Stimulated activated naive CD8-positive, alpha-beta T cell treated with anti-CD3 and anti-CD28 coated beads, Interleukin-15, amount 100 ng/mL, for 72 hours (primary cell): ENCODE data around the gene NPB.

Experiments used
- ATAC-seq: fragments of 150-1000 bp; cut with Tn5 transposase; 2 replicates; pipeline ENCODE4 v1.10.0; 2021; ENCODE audit warnings: mild to moderate bottlenecking, moderate library complexity
- DNase-seq, 2 donors: peaks; one replicate each; pipeline ENCODE4 v3.0.0; 2021 to 2022
- H3K27ac Mint-ChIP-seq, 2 donors: one replicate each; pipeline ENCODE4 v1.8.0; 2022; ENCODE audit warnings: mild to moderate bottlenecking in 2 of 2, mixed read lengths in 2 of 2, moderate library complexity in 2 of 2
- H3K27me3 Mint-ChIP-seq: one replicate; pipeline ENCODE4 v1.8.0; 2022; ENCODE audit warnings: mixed read lengths
- H3K4me1 Mint-ChIP-seq: one replicate; pipeline ENCODE4 v1.8.0; 2022; ENCODE audit warnings: mild to moderate bottlenecking, mixed read lengths
- H3K4me3 Mint-ChIP-seq, 2 donors: one replicate each; pipeline ENCODE4 v1.8.0; 2022; ENCODE audit warnings: mild to moderate bottlenecking in 2 of 2, mixed read lengths in 2 of 2, moderate library complexity in 1 of 2
- H3K9me3 Mint-ChIP-seq, 2 donors: one replicate each; pipeline ENCODE4 v1.8.0; 2022; ENCODE audit warnings: mixed read lengths in 2 of 2

The NPB gene

GRCh38 chr17:81922566-81923301, 20.7 kb downstream of the NPB start:
- ATAC-seq (no peak), DNase-seq (no peak)
- H3K27ac Mint-ChIP-seq = no peak overlapping the region
- no peak overlapping the region for H3K4me3 Mint-ChIP-seq
- no peaks in the 10 kb centered on the region for H3K27me3 Mint-ChIP-seq
- peaks cover 60% of the 10 kb centered on the region for H3K4me1 Mint-ChIP-seq
- no peaks in the 10 kb centered on the region for H3K9me3 Mint-ChIP-seq

GRCh38 chr17:81923302-81924260, 21.5 kb downstream of the NPB start:
- Mint-ChIP-seq H3K9me3 (no peaks in the 10 kb centered on the region), H3K27ac (peak overlapping the region in 1 of 2 donors; percentile 92), H3K4me1 (peaks cover 57% of the 10 kb centered on the region), H3K27me3 (no peaks in the 10 kb centered on the region), H3K4me3 (no peak overlapping the region)
- DNase-seq = no peak
- no peak for ATAC-seq

- peak overlapping the region in 1 of 2 donors; percentile 63 for H3K27ac Mint-ChIP-seq
- H3K27me3 Mint-ChIP-seq = peaks cover 12% of the 10 kb centered on the region
Measured at GRCh38 chr17:81924557-81925532, 22.8 kb downstream of the NPB start.

GRCh38 chr17:81925860-81926450, 23.9 kb downstream of the NPB start:
- Mint-ChIP-seq H3K4me1 (peaks cover 68% of the 10 kb centered on the region), H3K9me3 (no peaks in the 10 kb centered on the region), H3K27ac (peak overlapping the region; percentile 92 to 97), H3K27me3 (peaks cover 16% of the 10 kb centered on the region), H3K4me3 (peak overlapping the region; percentile 92 to 96)
- ATAC-seq (no peak), DNase-seq (no peak)

More at GRCh38 chr17:81924557-81925532, 22.8 kb downstream of the NPB start:
- no peak for DNase-seq
- Mint-ChIP-seq H3K4me1 (peaks cover 57% of the 10 kb centered on the region), H3K9me3 (no peaks in the 10 kb centered on the region), H3K4me3 (peak overlapping the region; percentile 92 to 96)
- no peak for ATAC-seq

- H3K4me3 Mint-ChIP-seq = peak overlapping the region; percentile 92 to 96
- peak overlapping the region; percentile 92 to 97 for H3K27ac Mint-ChIP-seq
- peaks cover 16% of the 10 kb centered on the region for H3K27me3 Mint-ChIP-seq
- DNase-seq (peak; percentile 67 to 72), ATAC-seq (peak; percentile 36)
- H3K9me3 Mint-ChIP-seq = no peaks in the 10 kb centered on the region
- peaks cover 74% of the 10 kb centered on the region for H3K4me1 Mint-ChIP-seq
Measured at GRCh38 chr17:81926451-81927151, 24.6 kb downstream of the NPB start.

GRCh38 chr17:81927152-81927652, 25.2 kb downstream of the NPB start:
- H3K27me3 Mint-ChIP-seq = peaks cover 16% of the 10 kb centered on the region
- no peak overlapping the region for H3K27ac Mint-ChIP-seq
- ATAC-seq (peak; percentile 4), DNase-seq (no peak)
- H3K9me3 Mint-ChIP-seq = no peaks in the 10 kb centered on the region
- H3K4me1 Mint-ChIP-seq = peaks cover 76% of the 10 kb centered on the region
- H3K4me3 Mint-ChIP-seq = peak overlapping the region; percentile 67 to 76

GRCh38 chr17:81927653-81928543, 25.9 kb downstream of the NPB start, which contains the start of gene MAFG:
Gene MAFG, minus strand, starts transcription at chr17:81927735. Its CDS starts 4,550 bp downstream, at chr17:81923185.
- peak; percentile 91 to 94 for DNase-seq
- ATAC-seq = peak; percentile 77
- Mint-ChIP-seq H3K27me3 (peaks cover 16% of the 10 kb centered on the region), H3K9me3 (no peaks in the 10 kb centered on the region), H3K4me1 (peaks cover 79% of the 10 kb centered on the region), H3K4me3 (peak within 1 kb of the TSS; percentile 92 to 96), H3K27ac (peak within 1 kb of the TSS; percentile 92 to 97)

- H3K9me3 Mint-ChIP-seq = no peaks in the 10 kb centered on the region
- peak overlapping the region; percentile 67 to 76 for H3K4me3 Mint-ChIP-seq
- DNase-seq = no peak
- no peak for ATAC-seq
- peaks cover 79% of the 10 kb centered on the region for H3K4me1 Mint-ChIP-seq
- H3K27me3 Mint-ChIP-seq = peaks cover 16% of the 10 kb centered on the region
- peak overlapping the region in 1 of 2 donors; percentile 67 for H3K27ac Mint-ChIP-seq
Measured at GRCh38 chr17:81928544-81929252, 26.7 kb downstream of the NPB start.

GRCh38 chr17:81929253-81930141, 27.5 kb downstream of the NPB start:
- peaks cover 79% of the 10 kb centered on the region for H3K4me1 Mint-ChIP-seq

GRCh38 chr17:81930142-81931125, 28.4 kb downstream of the NPB start:
- DNase-seq = no peak
- no peak for ATAC-seq
- H3K9me3 Mint-ChIP-seq = no peaks in the 10 kb centered on the region
- no peak overlapping the region for H3K27ac Mint-ChIP-seq
- H3K27me3 Mint-ChIP-seq = peaks cover 16% of the 10 kb centered on the region
- peak overlapping the region; percentile 1 to 31 for H3K4me3 Mint-ChIP-seq
- peaks cover 81% of the 10 kb centered on the region for H3K4me1 Mint-ChIP-seq

More at GRCh38 chr17:81929253-81930141, 27.5 kb downstream of the NPB start:
- Mint-ChIP-seq H3K27me3 (peaks cover 16% of the 10 kb centered on the region), H3K27ac (no peak overlapping the region), H3K9me3 (no peaks in the 10 kb centered on the region), H3K4me3 (peak overlapping the region; percentile 67 to 76)
- ATAC-seq (no peak), DNase-seq (no peak)

- H3K27me3 Mint-ChIP-seq = peaks cover 16% of the 10 kb centered on the region
- H3K9me3 Mint-ChIP-seq = no peaks in the 10 kb centered on the region
- peak overlapping the region; percentile 1 to 22 for H3K4me3 Mint-ChIP-seq
- H3K27ac Mint-ChIP-seq = peak overlapping the region in 1 of 2 donors; percentile 15
- no peak for ATAC-seq
- DNase-seq = no peak
- peaks cover 81% of the 10 kb centered on the region for H3K4me1 Mint-ChIP-seq
Measured at GRCh38 chr17:81931189-81931556, 29.1 kb downstream of the NPB start.
